ENCODE data around the gene DRG2. TPM values are rescaled to one million over a fixed set of nuclear protein-coding genes. Genes with fewer than 3 reads are reported as not detected.

The DRG2 gene
- total and polyA plus RNA-seq, 2 of the 4 experiments (the other 2 are of a cell fraction), result 43.6 to 45.1 TPM

DNA sequence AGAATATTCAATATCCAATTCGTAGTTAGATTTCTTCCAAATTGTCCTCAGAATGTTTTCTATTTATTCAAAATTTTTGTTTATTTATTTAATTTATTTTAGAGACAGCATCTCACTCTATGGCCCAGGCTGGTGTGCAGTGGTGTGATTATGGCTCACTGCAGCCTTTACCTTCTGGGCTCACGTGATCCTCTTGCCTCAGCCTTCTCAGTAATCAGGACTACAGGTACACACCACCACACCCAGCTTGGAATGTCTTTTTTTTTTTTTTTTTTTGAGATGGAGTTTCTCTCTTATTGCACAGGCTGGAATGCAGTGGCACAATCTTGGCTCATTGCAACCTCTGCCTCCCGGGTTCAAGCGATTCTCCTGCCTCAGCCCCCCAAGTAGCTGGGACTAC, 3.5 kb upstream of the DRG2 start:
- ChIA-PET POLR2A (ENCODE audit: unreplicated experiment) (no interaction called here), CTCF (no interaction called here)
- H2AK9ac ChIP-seq (replicated peaks; ENCODE audit: low read depth, low read length, poor library complexity), result no peak overlapping the region
- in situ Hi-C loops (cut with MboI; ENCODE audit: low sequenced_read_pairs), result no loop called here
- no peak overlapping the region for H4K91ac ChIP-seq (ENCODE audit: insufficient read depth, low read depth, low read length)
- no peak overlapping the region for H3K56ac ChIP-seq (ENCODE audit: extremely low read depth, insufficient read depth, low read length)
- H3K23ac ChIP-seq (ENCODE audit: low read depth, low read length), result no peak overlapping the region
- no peak overlapping the region for H2AFZ ChIP-seq (replicated peaks; ENCODE audit: low read length, poor library complexity)
- H2BK120ac ChIP-seq (ENCODE audit: low read depth, low read length), result no peak overlapping the region
- no peaks in the 10 kb centered on the region for H3K36me3 ChIP-seq (ENCODE audit: control insufficient read depth, insufficient read depth, low read length)
- no peak overlapping the region for H3K9ac ChIP-seq (ENCODE audit: low read depth, low read length)
- TF ChIP-seq CEBPB (IDR thresholded peaks at IDR 0.05; ENCODE audit: low read depth, low read length) (no peak), FOS (IDR thresholded peaks at IDR 0.05; ENCODE audit: low read depth, low read length) (no peak), RAD21 (IDR thresholded peaks at IDR 0.05; ENCODE audit: low read length) (no peak), POLR2A (IDR thresholded peaks at IDR 0.05; ENCODE audit: low read depth, low read length) (no peak), NFE2L2 (IDR thresholded peaks at IDR 0.05; ENCODE audit: low read depth, low read length) (no peak)
- TF ChIP-seq, protein P1, sequence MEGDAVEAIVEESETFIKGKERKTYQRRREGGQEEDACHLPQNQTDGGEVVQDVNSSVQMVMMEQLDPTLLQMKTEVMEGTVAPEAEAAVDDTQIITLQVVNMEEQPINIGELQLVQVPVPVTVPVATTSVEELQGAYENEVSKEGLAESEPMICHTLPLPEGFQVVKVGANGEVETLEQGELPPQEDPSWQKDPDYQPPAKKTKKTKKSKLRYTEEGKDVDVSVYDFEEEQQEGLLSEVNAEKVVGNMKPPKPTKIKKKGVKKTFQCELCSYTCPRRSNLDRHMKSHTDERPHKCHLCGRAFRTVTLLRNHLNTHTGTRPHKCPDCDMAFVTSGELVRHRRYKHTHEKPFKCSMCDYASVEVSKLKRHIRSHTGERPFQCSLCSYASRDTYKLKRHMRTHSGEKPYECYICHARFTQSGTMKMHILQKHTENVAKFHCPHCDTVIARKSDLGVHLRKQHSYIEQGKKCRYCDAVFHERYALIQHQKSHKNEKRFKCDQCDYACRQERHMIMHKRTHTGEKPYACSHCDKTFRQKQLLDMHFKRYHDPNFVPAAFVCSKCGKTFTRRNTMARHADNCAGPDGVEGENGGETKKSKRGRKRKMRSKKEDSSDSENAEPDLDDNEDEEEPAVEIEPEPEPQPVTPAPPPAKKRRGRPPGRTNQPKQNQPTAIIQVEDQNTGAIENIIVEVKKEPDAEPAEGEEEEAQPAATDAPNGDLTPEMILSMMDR (conservative IDR thresholded peaks at IDR 0.05; ENCODE audit: low read depth, low read length), result no peak
- H3K27me3 ChIP-seq (ENCODE audit: control insufficient read depth, insufficient read depth, low read length), result peaks cover 4% of the 10 kb centered on the region
- no peak for ATAC-seq (ENCODE audit: low read depth)
- 0 out of 2 replicates have a peak, but pooled peaks cover under 1% of the 10 kb centered on the region for H3K9me3 ChIP-seq (ENCODE audit: control insufficient read depth, insufficient read depth, low read length)
- no peak overlapping the region for H2BK20ac ChIP-seq (ENCODE audit: low read depth, low read length)
- intact Hi-C loops (cut with micrococcal nuclease), result no loop called here
- H3K79me1 ChIP-seq (ENCODE audit: low read depth in 1 of 2, low read length in 2 of 2), result peaks cover 11 to 19% of the 10 kb centered on the region in 2 experiments
- H3K4ac ChIP-seq (ENCODE audit: low read depth, low read length), result no peak overlapping the region
- no peak overlapping the region for H3K14ac ChIP-seq (replicated peaks; ENCODE audit: low read depth, low read length)
- H4K8ac ChIP-seq (ENCODE audit: low read depth in 2 of 2, low read length in 2 of 2), result no peak overlapping the region
- H3K4me1 ChIP-seq (ENCODE audit: control insufficient read depth, insufficient read depth, low read length), result peaks cover 7% of the 10 kb centered on the region
- H4K5ac ChIP-seq (ENCODE audit: low read depth, low read length), result no peak overlapping the region
- H3K27ac ChIP-seq (ENCODE audit: insufficient read depth, low read length), result no peak overlapping the region
- no CpG with 5 or more reads among the region's 4 CpGs for WGBS, 2 experiments (ENCODE audit: extremely low coverage in 2 of 2, insufficient read length in 1 of 2)
- dilution Hi-C loops (cut with HindIII; ENCODE audit: low sequenced_read_pairs, unreplicated experiment), result no loop called here
- no peak overlapping the region for H3K4me3 ChIP-seq (ENCODE audit: insufficient read depth, low read depth, low read length)
- peaks cover 4% of the 10 kb centered on the region; the same call in 1 of the 2 replicates for H3K9me1 ChIP-seq (ENCODE audit: insufficient read depth, low read length)
- DNase-seq, result no peak
- peaks cover 1% of the 10 kb centered on the region; the same call in 1 of the 2 replicates for H4K20me1 ChIP-seq (ENCODE audit: insufficient read depth, low read length)
- BruUV-seq (replicated peaks), result no TSS peak
- H3K4me2 ChIP-seq (ENCODE audit: low read depth, low read length), result no peak overlapping the region
- H2BK15ac ChIP-seq (ENCODE audit: low read depth, low read length), result no peak overlapping the region
- H3K18ac ChIP-seq (ENCODE audit: low read depth, low read length), result no peak overlapping the region
- no peak overlapping the region for H2BK5ac ChIP-seq (ENCODE audit: low read depth, low read length, poor library complexity, severe bottlenecking)
- no peak overlapping the region for H2AK5ac ChIP-seq (ENCODE audit: low read depth, low read length)

Measured in IMR-90 (cell line).